HG03175 (cell line): ENCODE data around the gene WDR53.
"Not testable (repeated sequence)": the region's sequence is repeated elsewhere in the genome, so short reads cannot be mapped to it uniquely, and the experiment has no call there.

Experiments used
- ATAC-seq: cut with Tn5 transposase; IDR thresholded peaks from one replicate; pipeline ENCODE4 v1.9.1; 2021; ENCODE audit warnings: mild to moderate bottlenecking, moderate library complexity; ENCODE audit not compliant: unreplicated experiment

WDR53 gene

GRCh38 chr3:196568246-196569002 is at the start of gene WDR53, which contains the start of gene FBXO45:
Gene WDR53 (minus strand): TSS chr3:196568554. CDS start chr3:196561475, 7,079 bp downstream.
Gene FBXO45 (plus strand): TSS chr3:196568660. CDS start chr3:196568985, 325 bp downstream.
- ATAC-seq, result peak; percentile 92

GRCh38 chr3:196617256-196617655 is 48.9 kb upstream of the WDR53 start:
- no peak for ATAC-seq

- ATAC-seq, result not testable (repeated sequence)
Measured at GRCh38 chr3:196615234-196615633, 46.9 kb upstream of the WDR53 start.

GRCh38 chr3:196611761-196612483 is 43.6 kb upstream of the WDR53 start:
- ATAC-seq, result no peak

DNA sequence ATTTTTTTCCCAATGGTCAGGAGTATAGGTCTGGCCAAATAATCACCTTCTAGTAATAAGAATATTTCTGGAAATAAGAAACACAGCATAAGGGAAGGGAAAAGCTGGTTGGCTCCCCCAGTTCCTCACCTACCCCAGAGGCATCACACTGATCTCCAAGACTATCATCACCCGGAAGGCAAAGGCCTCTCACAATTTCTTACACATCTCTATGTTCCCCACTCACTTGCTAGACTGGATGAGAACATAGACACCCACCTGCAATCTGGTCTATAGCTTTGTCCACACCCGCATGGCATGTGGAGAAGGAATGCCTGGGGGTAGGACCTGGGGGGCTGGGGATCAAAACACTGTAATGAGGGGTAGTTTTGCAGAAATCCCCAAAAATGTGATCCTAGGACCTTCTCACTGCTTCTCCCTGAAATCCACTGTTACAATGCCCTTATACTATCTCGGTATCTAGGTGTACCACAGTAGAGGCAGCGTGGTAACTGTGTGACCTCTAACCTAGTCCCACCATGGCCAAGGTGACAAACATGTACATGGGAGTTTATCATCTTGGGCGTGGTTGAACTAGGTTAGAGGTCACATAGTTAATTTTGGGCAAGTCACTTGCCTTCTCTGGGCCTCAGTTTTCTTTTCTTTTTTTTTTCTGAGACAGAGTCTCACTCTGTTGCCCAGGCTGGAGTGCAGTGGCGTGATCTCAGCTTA is 41.6 kb upstream of the WDR53 start:
- ATAC-seq, result no peak

DNA sequence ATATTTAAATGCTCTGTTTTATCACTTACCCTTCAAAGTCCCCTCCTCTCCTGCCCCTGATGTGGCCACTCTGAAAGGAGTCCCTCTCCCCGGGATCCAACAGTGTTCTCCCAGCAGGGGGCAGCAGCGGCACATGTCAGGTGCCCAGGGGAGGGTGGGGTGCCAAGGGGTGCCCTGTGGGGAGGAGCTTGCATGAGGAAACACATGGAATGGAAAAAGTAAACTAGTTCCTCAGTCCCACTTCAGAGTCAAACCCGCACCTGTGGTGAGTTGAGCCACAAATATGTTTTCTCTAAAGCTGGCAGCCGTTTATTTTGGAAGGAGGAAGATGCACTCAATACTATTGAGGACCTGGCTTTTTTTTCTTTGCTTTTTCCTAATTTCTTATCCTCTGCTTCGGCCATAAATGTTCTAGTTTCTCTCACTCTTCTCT is 41.0 kb upstream of the WDR53 start:
- ATAC-seq, result peak; percentile 76

DNA sequence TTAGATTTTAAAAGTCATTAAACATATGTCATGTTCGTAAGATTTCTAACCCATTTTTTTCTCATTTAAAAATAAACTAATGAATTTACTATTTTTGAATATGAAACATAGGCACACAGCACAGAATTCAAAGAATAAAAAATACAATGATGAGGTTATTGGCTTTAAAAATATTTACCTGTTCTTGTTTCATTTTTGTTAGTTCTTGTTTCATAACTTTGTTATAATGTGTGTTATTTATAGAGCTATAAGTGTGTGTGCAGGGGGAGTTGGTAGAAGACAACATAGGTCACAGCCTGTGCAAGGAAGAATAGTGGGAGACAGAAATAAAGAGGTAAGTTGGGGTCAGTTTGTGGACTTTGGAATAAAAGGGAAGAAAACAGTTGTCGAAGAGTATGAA is 40.3 kb upstream of the WDR53 start:
- ATAC-seq, result no peak

GRCh38 chr3:196604548-196604947 is 36.2 kb upstream of the WDR53 start:
- no peak for ATAC-seq

DNA sequence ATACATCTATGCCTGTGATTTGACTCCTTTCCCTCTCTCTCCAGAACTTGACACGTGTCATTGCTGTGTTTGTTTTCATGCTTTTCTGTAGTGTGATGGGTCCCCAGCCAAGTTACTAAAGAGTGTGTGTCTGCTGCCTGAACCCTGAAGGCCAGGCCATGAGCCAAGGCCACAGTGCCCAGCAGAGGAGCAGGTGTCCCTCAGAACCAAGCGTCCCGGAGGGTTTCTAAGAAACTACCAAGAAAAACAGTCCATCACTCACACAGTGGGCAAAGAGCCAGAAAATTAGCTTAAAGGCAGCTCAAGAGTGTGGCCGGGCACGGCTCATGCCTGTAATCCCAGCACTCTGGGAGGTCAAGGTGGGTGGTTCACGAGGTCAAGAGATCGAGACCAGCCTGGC is 35.3 kb upstream of the WDR53 start:
- ATAC-seq, result no peak

DNA sequence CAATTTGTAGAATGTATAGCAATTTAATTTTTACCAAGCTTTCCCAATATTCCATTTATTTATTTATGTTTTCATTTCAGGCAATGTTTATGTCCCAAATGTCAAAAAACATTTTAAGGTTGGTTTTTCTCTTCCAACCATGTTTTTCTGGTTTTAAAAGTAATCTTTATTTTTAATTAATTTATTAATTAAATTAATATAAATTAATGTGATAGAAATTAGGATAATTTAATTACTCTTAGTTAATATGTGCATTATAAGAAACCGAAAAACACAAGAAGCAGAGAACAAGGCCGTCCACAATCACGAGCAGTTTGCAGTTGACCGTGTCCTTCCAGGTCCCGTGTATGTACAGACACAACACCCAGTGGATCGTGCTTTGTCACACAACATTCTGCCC is 34.3 kb upstream of the WDR53 start:
- ATAC-seq, result no peak

DNA sequence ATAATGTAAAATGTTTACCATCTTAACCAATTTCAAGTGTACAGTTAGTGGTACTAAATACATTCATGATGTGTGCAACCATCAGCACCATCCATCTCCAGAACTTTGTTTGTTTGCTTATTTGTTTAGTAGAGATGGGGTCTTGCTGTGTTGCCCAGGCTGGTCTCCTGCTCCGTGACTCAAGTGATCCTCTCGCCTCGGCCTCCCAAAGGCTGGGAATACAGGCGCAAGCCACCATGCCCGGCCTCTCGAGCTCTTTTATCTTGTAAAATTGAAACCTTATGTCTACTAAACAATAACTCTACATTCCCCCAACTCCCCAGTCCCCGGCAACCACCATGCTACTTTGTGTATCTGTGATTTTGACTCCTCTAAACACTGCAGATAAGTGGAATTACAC is 32.0 kb upstream of the WDR53 start:
- no peak for ATAC-seq

- no peak for ATAC-seq
Measured at GRCh38 chr3:196599734-196600128, 31.4 kb upstream of the WDR53 start.

DNA sequence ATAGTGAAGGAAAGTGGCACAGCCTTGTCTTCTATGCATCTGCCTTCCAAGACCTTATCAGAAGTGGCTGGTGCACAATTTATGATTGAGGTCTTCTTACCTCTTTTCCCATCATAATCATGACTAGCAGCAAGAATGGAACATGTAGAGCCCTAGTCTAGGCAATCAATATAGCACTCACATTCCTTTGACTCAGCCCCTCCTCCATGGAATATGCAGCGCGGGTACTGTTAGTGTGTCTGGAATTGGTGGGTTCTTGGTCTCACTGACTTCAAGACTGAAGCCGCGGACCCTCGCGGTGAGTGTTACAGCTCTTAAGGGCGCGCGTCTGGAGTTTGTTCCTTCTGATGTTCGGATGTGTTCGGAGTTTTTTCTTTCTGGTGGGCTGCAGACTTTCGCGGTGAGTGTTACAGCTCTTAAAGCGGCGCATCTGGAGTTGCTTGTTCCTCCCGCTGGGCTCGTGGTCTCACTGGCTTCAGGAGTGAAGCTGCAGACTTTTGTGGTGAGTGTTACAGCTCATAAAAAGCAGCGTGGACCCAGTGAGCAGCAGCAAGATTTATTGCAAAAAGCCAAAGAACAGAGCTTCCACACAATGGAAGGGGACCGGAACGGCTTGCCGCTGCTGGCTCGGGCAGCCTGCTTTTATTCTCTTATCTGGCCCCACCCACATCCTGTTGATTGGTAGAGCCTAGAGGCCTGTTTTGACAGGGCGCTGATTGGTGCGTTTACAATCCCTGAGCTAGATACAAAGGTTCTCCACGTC is 29.8 kb upstream of the WDR53 start:
- not testable (repeated sequence) for ATAC-seq

DNA sequence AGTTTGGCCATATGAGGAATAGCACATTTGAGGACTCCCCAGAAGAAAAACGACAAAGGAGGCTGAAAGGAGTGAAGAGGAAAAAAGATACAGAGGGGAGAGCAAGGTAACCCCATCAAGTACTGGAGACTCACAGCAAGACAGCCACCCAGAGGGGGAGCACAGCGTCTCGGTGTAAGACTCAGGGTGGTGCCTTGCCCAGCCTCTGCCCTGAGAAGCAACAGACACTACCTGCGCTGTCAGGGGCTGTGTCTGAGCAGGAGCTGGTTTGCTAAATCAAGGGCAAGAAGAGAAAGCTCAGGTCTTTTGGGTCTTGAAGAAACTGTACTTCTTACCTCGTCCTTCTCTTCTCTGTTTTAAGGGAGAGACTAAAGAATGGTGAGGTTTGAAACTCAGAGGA is 28.0 kb upstream of the WDR53 start:
- ATAC-seq, result no peak

GRCh38 chr3:196590279-196590678 is 21.9 kb upstream of the WDR53 start:
- no peak for ATAC-seq

- ATAC-seq, result no peak
Measured at GRCh38 chr3:196585044-196585757, 16.8 kb upstream of the WDR53 start.

- ATAC-seq, result no peak
Measured at GRCh38 chr3:196572389-196572788, 4.0 kb upstream of the WDR53 start.

DNA sequence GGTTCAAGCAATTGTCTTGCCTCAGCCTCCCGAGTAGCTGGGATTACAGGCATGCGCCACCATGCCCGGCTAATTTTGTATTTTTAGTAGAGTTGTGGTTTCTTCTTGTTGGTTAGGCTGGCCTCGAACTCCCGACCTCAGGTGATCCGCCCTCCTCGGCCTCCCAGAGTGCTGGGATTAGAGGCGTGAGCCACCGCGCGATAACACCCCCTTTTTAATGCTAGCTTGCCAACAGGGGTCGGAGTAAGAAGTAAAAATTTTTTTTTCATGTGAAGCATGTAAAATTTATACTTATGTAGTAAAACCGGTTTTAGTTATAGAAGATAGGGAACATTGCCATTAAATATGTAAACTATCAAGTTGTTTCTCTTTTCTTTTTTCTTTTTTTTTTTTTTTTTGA is 2.0 kb upstream of the WDR53 start:
- not testable (repeated sequence) for ATAC-seq

DNA sequence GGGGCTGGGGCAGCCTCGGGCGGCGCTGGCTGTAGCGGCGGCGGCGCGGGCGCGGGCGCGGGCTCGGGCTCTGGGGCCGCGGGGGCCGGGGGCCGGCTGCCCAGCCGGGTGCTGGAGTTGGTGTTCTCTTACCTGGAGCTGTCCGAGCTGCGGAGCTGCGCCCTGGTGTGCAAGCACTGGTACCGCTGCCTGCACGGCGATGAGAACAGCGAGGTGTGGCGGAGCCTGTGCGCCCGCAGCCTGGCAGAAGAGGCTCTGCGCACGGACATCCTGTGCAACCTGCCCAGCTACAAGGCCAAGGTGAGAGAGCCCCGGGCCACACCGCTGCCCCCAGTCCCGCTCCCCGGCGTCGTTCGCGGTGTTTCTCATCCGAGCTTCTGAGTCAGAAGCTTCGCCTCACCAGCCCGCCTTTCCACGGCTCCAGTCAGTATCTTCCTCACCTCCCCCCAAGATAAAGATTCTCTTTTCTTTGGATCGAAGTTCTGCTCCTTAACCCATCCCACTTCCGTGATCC is 706 bp upstream of the WDR53 start:
- ATAC-seq, result peak; percentile 52

DNA sequence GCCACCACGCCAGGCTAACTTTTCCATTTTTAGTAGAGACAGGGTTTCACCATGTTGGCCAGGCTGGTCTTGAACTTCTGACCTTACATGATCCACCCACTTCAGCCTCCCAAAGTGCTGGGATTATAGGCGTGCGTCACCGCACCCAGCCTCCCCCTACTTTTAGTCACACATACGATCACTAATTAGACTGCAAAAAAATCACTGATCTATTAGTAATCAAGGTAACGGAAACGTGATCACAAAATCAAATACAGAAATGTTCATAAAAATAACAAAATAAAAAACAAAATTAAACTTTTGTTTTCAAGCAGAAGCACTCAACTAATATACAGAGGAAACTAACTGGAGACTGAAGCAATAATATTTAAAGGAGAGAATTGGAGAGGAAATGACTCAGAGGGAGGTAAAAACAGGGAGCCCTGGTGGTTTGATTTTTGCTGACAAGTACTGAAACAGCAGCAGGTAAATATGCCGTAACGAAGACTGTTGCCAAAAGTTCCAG is 4.6 kb downstream of the WDR53 start:
- ATAC-seq, result no peak
